HCT116 (cell line): ENCODE results near the gene EPS8. TPM values are rescaled to one million over a fixed set of nuclear protein-coding genes. Genes with fewer than 3 reads are reported as not detected.
A peak's percentile ranks its signal among the peaks of the same experiment; 100 is the strongest.

Experiments
- ATAC-seq: fragments of 200-7000 bp; cut with Tn5 transposase; 2 replicates; pipeline ENCODE4 v1.9.1; 2020; ENCODE audit warnings: mild to moderate bottlenecking, moderate library complexity
- BruUV-seq: library from RNA; stranded (reverse); fragments of 400-500 nt; replicated peaks from 2 replicates; lab custom pipeline; 2021; lab: Mats Ljungman, UMichigan
- CTCF ChIA-PET: fragments of 300-600 bp; sonication (Branson Sonifier 250); formaldehyde crosslinking; loops from one replicate; lab custom pipeline; 2021; ENCODE audit warnings: antibody characterized with exemption; lab: Charles Lee
- POLR2A ChIA-PET: fragments of 300-600, 350-600 bp; sonication (Branson Sonifier 250); formaldehyde crosslinking; loops from one replicate; lab custom pipeline; 2021; ENCODE audit warnings: antibody characterized with exemption; lab: Charles Lee
- RAD21 ChIA-PET, 2 experiments: fragments of 300-600 bp; sonication (Branson Sonifier 250); formaldehyde crosslinking; loops; one replicate each; lab custom pipeline; 2023; ENCODE audit warnings: low total read pairs in 2 of 2; ENCODE audit not compliant: uncharacterized antibody in 2 of 2, unreplicated experiment in 2 of 2, low non-redundant PET in 1 of 2; lab: Charles Lee
- DNase-seq: peaks from one replicate; pipeline ENCODE4 v3.0.0-alpha.2; 2010; ENCODE audit warnings: low read depth, low spot score
- H2AFZ ChIP-seq: fragments of 200-600 bp; shearing (Covaris generic), sonication (generic); 2 replicates; pipeline ENCODE4 v1.6.1; 2017; ENCODE audit warnings: low read depth, mixed run types, mixed read lengths, antibody characterized with exemption, low read length; ENCODE audit not compliant: poor library complexity, severe bottlenecking
- H3K27ac ChIP-seq: 2 replicates; pipeline ENCODE4 v1.5.1; 2012; ENCODE audit warnings: low read depth, low read length
- H3K27me3 ChIP-seq: fragments of 200-600 bp; sonication (generic); 2 replicates; pipeline ENCODE4 v1.6.1; 2016; ENCODE audit warnings: mixed run types, low read length, mixed read lengths; ENCODE audit not compliant: insufficient read depth
- H3K36me3 ChIP-seq, 2 experiments: fragments of 200-500 bp in 1 of 2; fragments of 200-600 bp in 1 of 2; sonication (Bioruptor generic) in 1 of 2; sonication (generic) in 1 of 2; 2 replicates each; pipeline versions ENCODE4 v1.5.1 to v1.6.1; 2014 to 2016; ENCODE audit warnings: low read length in 2 of 2, inconsistent platforms in 1 of 2, mixed read lengths in 1 of 2, mixed run types in 1 of 2; ENCODE audit not compliant: insufficient read depth in 2 of 2, control insufficient read depth in 1 of 2
- H3K4me1 ChIP-seq, 2 experiments: fragments of 200-600 bp in 1 of 2; sonication (generic) in 1 of 2; 2 replicates each; pipeline versions ENCODE4 v1.5.1 to v1.6.1; 2012 to 2017; ENCODE audit warnings: low read length in 2 of 2, inconsistent platforms in 1 of 2, mild to moderate bottlenecking in 1 of 2, mixed read lengths in 1 of 2, mixed run types in 1 of 2, moderate library complexity in 1 of 2; ENCODE audit not compliant: insufficient read depth in 2 of 2, control insufficient read depth in 1 of 2
- H3K4me2 ChIP-seq: fragments of 200-600 bp; sonication (generic); 2 replicates; pipeline ENCODE4 v1.6.1; 2017; ENCODE audit warnings: mixed run types, low read length, mixed read lengths
- H3K4me3 ChIP-seq, 2 experiments: fragments of 200-600 bp in 1 of 2; sonication (generic) in 1 of 2; replicated peaks in 1 of 2; 2 replicates each; pipeline ENCODE4 v1.5.1; 2011 to 2016; ENCODE audit warnings: low read length in 2 of 2, control low read depth in 1 of 2, low read depth in 1 of 2, mild to moderate bottlenecking in 1 of 2, mixed read lengths in 1 of 2, mixed run types in 1 of 2
- H3K79me2 ChIP-seq: fragments of 200-600 bp; sonication (generic); 2 replicates; pipeline ENCODE4 v1.6.1; 2017; ENCODE audit warnings: mild to moderate bottlenecking, mixed run types, low read length, moderate library complexity, mixed read lengths; ENCODE audit not compliant: insufficient read depth
- H3K9ac ChIP-seq: fragments of 200-600 bp; sonication (generic); 2 replicates; pipeline ENCODE4 v1.6.1; 2016; ENCODE audit warnings: low read length, mixed read lengths
- H3K9me2 ChIP-seq: fragments of 200-600 bp; sonication (generic), shearing (Covaris generic); 2 replicates; pipeline ENCODE4 v1.6.1; 2017; ENCODE audit warnings: mixed run types, mild to moderate bottlenecking, moderate library complexity; ENCODE audit not compliant: insufficient read depth
- H3K9me3 ChIP-seq, 2 experiments: fragments of 200-500 bp in 1 of 2; fragments of 200-600 bp in 1 of 2; sonication (Bioruptor generic) in 1 of 2; sonication (generic) in 1 of 2; 2 replicates each; pipeline ENCODE4 v1.6.1; 2014 to 2017; ENCODE audit warnings: low read length in 2 of 2, mixed read lengths in 2 of 2, inconsistent platforms in 1 of 2, low read depth in 1 of 2, mild to moderate bottlenecking in 1 of 2, mixed run types in 1 of 2, moderate library complexity in 1 of 2; ENCODE audit not compliant: control insufficient read depth in 1 of 2, insufficient read depth in 1 of 2
- H4K20me1 ChIP-seq: fragments of 200-600 bp; sonication (generic), shearing (Covaris generic); 2 replicates; pipeline ENCODE4 v1.6.1; 2017; ENCODE audit warnings: mixed run types, mild to moderate bottlenecking, moderate library complexity; ENCODE audit not compliant: insufficient read depth
- CBX3 ChIP-seq: IDR thresholded peaks from 2 replicates; pipeline ENCODE4 v1.6.1; 2012; ENCODE audit warnings: low read depth
- ELF1 ChIP-seq: IDR thresholded peaks from 2 replicates; pipeline ENCODE4 v1.6.1; 2012; ENCODE audit warnings: low read depth, borderline replicate concordance
- RAD21 ChIP-seq: IDR thresholded peaks from 2 replicates; pipeline ENCODE4 v1.6.1; 2012; ENCODE audit warnings: low read depth, mild to moderate bottlenecking
- SIN3A ChIP-seq: IDR thresholded peaks from 2 replicates; pipeline ENCODE4 v1.6.1; 2012; ENCODE audit warnings: low read depth
- SP1 ChIP-seq: IDR thresholded peaks from 2 replicates; pipeline ENCODE4 v1.6.1; 2012; ENCODE audit warnings: low read depth
- SRF ChIP-seq: IDR thresholded peaks from 2 replicates; pipeline ENCODE4 v1.6.1; 2012; ENCODE audit warnings: low read depth
- ZBTB33 ChIP-seq: IDR thresholded peaks from 2 replicates; pipeline ENCODE4 v1.6.1; 2011; ENCODE audit warnings: mild to moderate bottlenecking, low read length, moderate library complexity; ENCODE audit not compliant: insufficient replicate concordance; ENCODE audit errors: extremely low read depth
- ZFX ChIP-seq: fragments of 450-650 bp; IDR thresholded peaks from 2 replicates; pipeline ENCODE4 v1.6.1; 2017
- intact Hi-C: fragments of 100-400 bp; cut with micrococcal nuclease; formaldehyde crosslinking; loops from 2 replicates; pipeline ENCODE4 v1.10.0; 2022
- total RNA-seq: library from RNA; stranded (reverse); gene quantifications from one replicate; pipeline ENCODE4 v1.2.1, GENCODE V29; 2021; ENCODE audit not compliant: unreplicated experiment
- TF ChIP-seq, protein P1 (sequence below): IDR thresholded peaks from 2 replicates; pipeline ENCODE4 v1.6.1; 2012; ENCODE audit warnings: low read depth

EPS8 gene
- total RNA-seq, 1 experiment from 2014 or later: 49.9 TPM

DNA sequence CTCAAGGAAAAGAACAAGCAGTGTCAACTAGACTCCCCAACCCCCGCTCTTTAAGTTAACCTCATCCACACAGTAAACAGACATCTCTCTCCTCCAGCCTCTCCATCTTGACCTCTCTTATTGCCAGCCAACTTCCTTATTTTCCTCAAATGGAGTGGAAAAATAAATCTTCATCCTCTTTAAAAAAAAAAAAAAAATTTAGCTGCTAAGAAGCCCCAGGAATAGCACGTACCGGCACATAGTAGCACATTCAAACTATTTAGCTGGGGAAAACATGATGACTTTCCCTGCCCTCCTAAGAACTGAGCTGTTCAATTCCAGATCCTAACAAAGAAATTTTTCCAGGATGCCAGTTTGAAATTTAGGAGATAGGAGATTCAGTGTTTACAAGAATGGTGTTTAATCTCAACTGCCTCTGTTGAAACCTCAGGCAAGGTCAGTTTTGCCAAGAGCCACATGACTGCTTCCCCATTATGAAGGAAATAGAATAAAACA, 90.8 kb downstream of the EPS8 start:
- Histone ChIP-seq H3K27me3 (no peaks in the 10 kb centered on the region), H3K4me3 (no peak overlapping the region), H4K20me1 (no peaks in the 10 kb centered on the region), H3K27ac (peak overlapping the region; percentile 96; the same call in 1 of the 2 replicates), H3K9me2 (no peaks in the 10 kb centered on the region), H3K9me3 (no peaks in the 10 kb centered on the region), H3K4me1 (peaks cover 62 to 72% of the 10 kb centered on the region in 2 experiments), H2AFZ (no peak overlapping the region), H3K36me3 (no peaks in the 10 kb centered on the region), H3K79me2 (peaks cover 81% of the 10 kb centered on the region), H3K9ac (no peak overlapping the region), H3K4me2 (peak overlapping the region; percentile 73; the same call in 1 of the 2 replicates)
- TF ChIP-seq SRF (no peak), SIN3A (no peak), RAD21 (no peak), CBX3 (no peak), ELF1 (no peak), ZBTB33 (no peak), SP1 (no peak), ZFX (no peak)
- TF ChIP-seq, protein P1, sequence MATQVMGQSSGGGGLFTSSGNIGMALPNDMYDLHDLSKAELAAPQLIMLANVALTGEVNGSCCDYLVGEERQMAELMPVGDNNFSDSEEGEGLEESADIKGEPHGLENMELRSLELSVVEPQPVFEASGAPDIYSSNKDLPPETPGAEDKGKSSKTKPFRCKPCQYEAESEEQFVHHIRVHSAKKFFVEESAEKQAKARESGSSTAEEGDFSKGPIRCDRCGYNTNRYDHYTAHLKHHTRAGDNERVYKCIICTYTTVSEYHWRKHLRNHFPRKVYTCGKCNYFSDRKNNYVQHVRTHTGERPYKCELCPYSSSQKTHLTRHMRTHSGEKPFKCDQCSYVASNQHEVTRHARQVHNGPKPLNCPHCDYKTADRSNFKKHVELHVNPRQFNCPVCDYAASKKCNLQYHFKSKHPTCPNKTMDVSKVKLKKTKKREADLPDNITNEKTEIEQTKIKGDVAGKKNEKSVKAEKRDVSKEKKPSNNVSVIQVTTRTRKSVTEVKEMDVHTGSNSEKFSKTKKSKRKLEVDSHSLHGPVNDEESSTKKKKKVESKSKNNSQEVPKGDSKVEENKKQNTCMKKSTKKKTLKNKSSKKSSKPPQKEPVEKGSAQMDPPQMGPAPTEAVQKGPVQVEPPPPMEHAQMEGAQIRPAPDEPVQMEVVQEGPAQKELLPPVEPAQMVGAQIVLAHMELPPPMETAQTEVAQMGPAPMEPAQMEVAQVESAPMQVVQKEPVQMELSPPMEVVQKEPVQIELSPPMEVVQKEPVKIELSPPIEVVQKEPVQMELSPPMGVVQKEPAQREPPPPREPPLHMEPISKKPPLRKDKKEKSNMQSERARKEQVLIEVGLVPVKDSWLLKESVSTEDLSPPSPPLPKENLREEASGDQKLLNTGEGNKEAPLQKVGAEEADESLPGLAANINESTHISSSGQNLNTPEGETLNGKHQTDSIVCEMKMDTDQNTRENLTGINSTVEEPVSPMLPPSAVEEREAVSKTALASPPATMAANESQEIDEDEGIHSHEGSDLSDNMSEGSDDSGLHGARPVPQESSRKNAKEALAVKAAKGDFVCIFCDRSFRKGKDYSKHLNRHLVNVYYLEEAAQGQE: no peak
- POLR2A ChIA-PET: interaction anchor here (4.1 kb wide), 1 partner anchor 10 kb away, joined by 32 read pairs; no protein-coding TSS in a partner anchor
- RAD21 ChIA-PET: no interaction called here
- CTCF ChIA-PET: no interaction called here
- no TSS peak for BruUV-seq
- intact Hi-C loops: no loop called here
- DNase-seq (no peak), ATAC-seq (no peak)
